SKM-1 (cell line): ENCODE results near the gene B4GALT3.

Experiments
- DNase-seq: peaks from one replicate; lab custom pipeline; 2025; ENCODE audit not compliant: unreplicated experiment; lab: John Stamatoyannopoulos, UW

Gene B4GALT3

DNA sequence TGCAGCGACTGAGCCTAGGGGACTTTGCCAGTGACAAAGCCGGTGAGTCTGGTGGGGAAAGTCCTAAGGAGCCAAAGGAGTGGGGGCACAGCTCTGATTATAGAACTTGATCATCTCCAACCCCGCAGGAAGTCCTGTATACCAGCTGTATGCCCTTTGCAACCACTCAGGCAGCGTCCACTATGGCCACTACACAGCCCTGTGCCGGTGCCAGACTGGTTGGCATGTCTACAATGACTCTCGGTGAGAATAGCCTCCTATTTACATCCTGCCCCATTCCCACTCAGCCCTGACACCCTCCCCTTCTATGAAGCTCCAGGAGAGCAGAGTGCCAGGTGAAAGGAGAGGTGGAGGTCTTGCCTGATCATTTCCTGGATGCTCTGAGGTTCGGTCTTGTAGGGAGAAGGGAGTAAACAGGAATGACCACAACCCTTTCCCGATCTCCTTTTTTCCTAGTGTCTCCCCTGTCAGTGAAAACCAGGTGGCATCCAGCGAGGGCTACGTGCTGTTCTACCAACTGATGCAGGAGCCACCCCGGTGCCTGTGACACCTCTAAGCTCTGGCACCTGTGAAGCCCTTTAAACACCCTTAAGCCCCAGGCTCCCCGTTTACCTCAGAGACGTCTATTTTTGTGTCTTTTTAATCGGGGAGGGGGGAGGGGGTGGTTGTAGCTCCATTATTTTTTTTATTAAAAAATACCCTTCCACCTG, 12.3 kb downstream of the B4GALT3 start:
- no peak for DNase-seq

DNA sequence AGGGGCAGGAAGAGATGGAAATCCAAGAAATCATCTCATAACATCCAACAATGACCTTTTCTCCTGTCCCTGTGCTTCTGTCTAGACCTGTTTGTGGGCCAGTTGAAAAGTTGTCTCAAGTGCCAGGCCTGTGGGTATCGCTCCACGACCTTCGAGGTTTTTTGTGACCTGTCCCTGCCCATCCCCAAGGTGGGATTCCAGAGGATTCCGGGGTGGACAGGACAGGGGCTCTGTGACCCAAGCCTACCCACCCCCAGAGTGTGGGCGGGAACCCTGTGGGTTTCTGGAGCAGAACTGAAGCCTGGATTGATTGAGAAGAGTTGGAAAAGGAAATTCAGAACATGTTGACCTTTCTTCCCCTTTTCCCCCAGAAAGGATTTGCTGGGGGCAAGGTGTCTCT, 13.5 kb downstream of the B4GALT3 start:
- DNase-seq = no peak

DNA sequence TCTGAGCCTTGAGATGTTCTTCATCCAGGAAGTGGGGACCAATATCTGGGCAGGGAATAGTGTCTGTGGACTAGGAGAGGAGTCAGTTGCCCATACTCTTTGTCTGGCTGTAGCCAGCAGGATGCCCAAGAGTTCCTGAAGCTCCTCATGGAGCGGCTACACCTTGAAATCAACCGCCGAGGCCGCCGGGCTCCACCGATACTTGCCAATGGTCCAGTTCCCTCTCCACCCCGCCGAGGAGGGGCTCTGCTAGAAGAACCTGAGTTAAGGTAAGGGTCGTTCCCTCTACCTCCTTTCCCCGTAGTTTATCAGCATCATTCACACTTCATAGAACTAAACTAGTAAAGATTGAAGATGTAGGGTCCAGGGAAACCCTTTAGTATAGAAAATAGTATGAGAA, 14.5 kb downstream of the B4GALT3 start:
- DNase-seq = no peak

DNA sequence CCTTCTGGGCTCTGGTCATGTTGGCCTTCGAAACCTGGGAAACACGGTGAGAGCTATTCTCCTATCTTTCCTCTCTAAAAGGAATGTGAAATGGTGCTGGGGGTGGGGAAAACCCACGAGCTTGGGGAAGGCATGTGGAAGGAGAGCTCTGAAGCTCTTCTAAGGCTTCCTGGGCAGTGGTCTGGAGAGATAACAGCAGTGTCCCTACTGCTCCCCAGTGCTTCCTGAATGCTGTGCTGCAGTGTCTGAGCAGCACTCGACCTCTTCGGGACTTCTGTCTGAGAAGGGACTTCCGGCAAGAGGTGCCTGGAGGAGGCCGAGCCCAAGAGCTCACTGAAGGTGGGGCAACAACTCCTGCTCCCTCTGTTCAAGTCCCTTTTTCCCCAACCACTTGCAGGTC, 15.3 kb downstream of the B4GALT3 start:
- DNase-seq = no peak

DNA sequence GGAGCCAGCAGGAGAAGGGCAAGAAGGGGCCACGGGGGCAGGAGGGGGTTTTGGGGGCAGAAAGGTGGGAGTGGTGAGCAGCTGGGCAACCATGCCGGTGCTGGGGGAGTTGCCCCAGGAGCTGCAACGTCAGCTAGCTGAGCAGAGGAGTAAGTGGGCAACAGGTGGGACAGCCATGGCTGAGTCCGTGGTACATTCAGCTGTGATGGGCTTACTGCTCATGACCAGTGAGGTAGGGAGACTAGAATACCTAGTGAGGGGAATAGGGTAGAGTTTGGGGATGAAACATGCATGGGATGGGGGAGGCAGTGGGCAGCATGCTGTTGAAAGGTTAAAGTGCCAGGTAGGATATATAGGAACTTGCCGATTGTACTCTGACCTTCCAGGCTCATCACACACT, 15.7 kb downstream of the B4GALT3 start:
- no peak for DNase-seq

DNA sequence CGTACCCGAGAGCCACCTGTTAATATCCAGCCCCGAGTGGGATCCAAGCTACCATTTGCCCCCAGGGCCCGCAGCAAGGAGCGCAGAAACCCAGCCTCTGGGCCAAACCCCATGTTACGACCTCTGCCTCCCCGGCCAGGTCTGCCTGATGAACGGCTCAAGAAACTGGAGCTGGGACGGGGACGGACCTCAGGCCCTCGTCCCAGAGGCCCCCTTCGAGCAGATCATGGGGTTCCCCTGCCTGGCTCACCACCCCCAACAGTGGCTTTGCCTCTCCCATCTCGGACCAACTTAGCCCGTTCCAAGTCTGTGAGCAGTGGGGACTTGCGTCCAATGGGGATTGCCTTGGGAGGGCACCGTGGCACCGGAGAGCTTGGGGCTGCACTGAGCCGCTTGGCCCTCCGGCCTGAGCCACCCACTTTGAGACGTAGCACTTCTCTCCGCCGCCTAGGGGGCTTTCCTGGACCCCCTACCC, 16.6 kb downstream of the B4GALT3 start:
- no peak for DNase-seq

DNA sequence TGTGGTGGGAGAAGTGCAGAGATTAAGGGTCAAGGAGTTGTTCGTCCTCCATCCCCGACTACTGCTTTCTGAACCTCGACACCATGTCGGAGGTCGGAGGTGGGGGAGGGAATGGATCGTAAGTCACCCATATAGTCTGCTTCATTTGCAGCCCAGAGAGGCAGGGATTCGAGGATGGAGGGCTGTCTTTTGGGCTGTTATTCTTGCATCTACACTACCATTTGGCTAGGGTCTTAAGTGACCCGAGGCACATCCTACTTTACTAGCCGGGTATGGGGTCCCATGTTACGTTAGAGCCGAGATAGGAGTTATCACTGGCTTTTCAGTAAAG, 17.4 kb downstream of the B4GALT3 start:
- no peak for DNase-seq

DNA sequence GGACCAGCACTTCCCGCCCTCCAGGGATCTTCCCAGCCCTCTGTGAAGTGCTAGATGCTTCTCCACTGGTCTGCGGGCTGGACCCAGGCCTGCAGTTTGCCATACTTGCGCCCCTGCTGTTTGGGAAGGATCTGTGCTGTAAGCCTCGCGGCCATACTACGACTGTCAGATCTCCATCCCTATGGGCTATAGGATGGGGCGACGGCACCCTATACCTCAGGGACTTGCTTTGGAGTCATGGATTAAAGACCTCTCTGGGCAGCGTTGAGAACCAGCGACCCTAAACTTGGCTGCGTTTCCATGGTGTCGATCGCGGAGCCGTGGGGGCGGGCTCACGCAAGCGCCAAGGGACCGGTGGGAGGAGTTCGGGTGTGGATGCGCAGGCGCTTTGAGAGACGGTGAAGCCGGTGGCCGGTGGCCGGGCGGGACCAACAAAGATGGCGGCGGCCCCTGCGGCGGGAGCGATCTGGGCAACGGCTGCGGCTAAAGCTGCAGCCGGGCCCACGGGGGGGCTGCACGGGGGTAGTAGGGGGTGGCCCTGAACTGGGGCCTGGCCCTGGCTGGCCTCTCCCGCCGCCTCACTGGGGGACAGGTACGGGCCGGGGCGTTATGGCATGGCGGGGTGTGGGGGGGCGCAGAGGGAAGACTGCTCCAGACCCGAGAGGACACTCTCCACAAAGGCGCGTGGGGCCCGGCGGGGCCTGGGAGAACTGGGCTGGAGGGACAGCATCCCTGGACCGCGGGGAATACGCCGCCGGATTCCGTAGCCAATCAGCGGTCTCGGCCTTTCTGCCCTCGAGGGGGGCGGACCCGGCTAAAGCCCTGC, 18.0 kb downstream of the B4GALT3 start, which contains the start of gene USP21:
TSS of gene USP21 (plus strand) at position 414 of the 826 bp plus-strand sequence. CDS start 1,141 bp downstream, outside the sequence.
- DNase-seq = peak; percentile 94

- no peak for DNase-seq
These were observed 18.8 kb downstream of the B4GALT3 start for GRCh38 chr1:161158316-161159010.

DNA sequence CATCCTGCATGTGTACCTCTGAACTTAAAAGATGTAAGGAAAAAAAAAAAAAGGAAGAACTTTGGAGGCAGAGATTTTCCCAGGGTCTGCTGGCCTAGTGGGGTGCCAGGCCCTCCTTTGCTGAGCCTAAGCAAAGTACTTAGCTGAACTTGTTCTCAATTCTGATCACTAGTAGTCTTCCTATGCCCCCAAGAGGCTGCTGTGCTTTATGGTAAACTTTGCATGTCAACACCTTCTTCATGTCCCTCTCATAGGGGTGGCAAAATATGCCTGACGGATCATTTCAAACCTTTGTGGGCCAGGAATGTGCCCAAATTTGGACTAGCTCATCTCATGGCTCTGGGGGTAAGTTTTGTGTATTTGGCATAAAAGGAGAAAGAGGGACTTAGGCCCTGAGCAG, 19.4 kb downstream of the B4GALT3 start:
- no peak for DNase-seq

- peak; percentile 96 for DNase-seq
These were observed 23.5 kb downstream of the B4GALT3 start, which contains the start of gene UFC1 for GRCh38 chr1:161153682-161154337. Gene UFC1, plus strand, starts transcription at chr1:161153978. Its CDS starts 20 bp downstream, at chr1:161153998.

DNA sequence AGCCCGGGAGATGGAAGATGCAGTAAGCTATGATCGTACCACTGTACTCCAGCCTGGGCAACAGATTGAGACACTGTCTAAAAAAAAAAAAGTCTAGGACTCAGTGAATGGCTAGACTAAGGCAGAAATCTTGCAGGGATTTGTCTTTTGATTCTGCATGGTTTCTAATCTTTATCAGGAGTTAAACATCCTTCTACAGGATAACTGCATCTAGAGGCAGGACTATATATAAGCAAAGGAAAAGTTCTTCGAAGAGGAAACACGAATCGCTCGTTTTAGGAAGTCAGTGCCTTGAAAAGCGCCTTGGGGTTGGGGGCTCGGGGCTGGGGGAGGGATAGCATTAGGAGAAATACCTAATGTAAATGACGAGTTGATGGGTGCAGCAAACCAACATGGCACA, 24.1 kb downstream of the B4GALT3 start:
- no peak for DNase-seq

GRCh38 chr1:161145832-161146231, 31.5 kb downstream of the B4GALT3 start:
- DNase-seq = no peak

GRCh38 chr1:161140755-161141400, 36.4 kb downstream of the B4GALT3 start:
- DNase-seq = no peak

GRCh38 chr1:161139766-161140165, 37.5 kb downstream of the B4GALT3 start:
- peak; percentile 61 for DNase-seq

GRCh38 chr1:161138431-161138830, 38.9 kb downstream of the B4GALT3 start:
- DNase-seq = no peak

- DNase-seq = no peak
These were observed 39.4 kb downstream of the B4GALT3 start for GRCh38 chr1:161137881-161138280.

GRCh38 chr1:161133220-161133740, 44.0 kb downstream of the B4GALT3 start:
- DNase-seq = no peak

GRCh38 chr1:161132410-161133219, 44.7 kb downstream of the B4GALT3 start, which contains the start of gene DEDD:
Gene DEDD, minus strand, starts transcription at chr1:161132667. Its CDS starts 8,205 bp downstream, at chr1:161124462.
- DNase-seq = peak; percentile 99
